ENCODE data around the gene PLTP. TPM values are rescaled to one million over a fixed set of nuclear protein-coding genes. Genes with fewer than 3 reads are reported as not detected.

The PLTP gene
- total RNA-seq, 1 experiment from 2014 or later: 17.7 TPM

DNA sequence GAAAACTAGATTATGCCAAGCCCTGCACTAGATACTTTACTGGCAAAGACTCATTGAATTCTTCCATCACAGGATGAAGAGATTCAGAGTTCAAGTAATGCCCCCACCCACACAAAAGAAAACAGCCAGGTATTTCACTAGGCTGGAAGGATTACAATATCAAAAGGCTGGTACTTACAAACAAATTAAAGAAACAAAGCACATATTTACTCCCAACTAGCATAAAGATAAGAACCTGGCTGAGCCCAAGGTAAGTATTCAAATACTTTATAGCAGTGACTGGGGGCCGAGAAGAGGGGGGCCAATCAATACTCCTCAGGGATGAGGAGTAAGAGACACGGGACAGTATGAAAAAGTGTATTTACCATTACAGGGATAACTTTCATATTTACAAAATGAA, 58.5 kb downstream of the PLTP start:
- DNase-seq (ENCODE audit: low read depth, low spot score) (no peak), ATAC-seq (no peak)
- intact Hi-C loops (cut with micrococcal nuclease; ENCODE audit: unreplicated experiment) (no loop called here), in situ Hi-C loops (cut with HindIII; ENCODE audit: low pct_unique_long_range_greater_than_20kb, low sequenced_read_pairs) (no loop called here)
- H3K36me3 ChIP-seq (ENCODE audit: control insufficient read depth, insufficient read depth, low read length): no peaks in the 10 kb centered on the region; the same call in none of the 2 replicates
- POLR2A ChIA-PET: no interaction called here
- H3K27me3 ChIP-seq (ENCODE audit: control insufficient read depth, insufficient read depth, low read length): no peaks in the 10 kb centered on the region
- no peak overlapping the region for H3K27ac ChIP-seq (ENCODE audit: low read length)
- H3K4me1 ChIP-seq (ENCODE audit: control insufficient read depth, insufficient read depth, low read length): peaks cover 10% of the 10 kb centered on the region
- no peaks in the 10 kb centered on the region for H3K9me3 ChIP-seq (ENCODE audit: control insufficient read depth, insufficient read depth, low read depth, low read length)
- TF ChIP-seq POLR2AphosphoS5 (IDR thresholded peaks at IDR 0.05; ENCODE audit: low read depth, low read length) (no peak), TCF7L2 (IDR thresholded peaks at IDR 0.05; ENCODE audit: low read depth, low read length) (no peak), CTCF (IDR thresholded peaks at IDR 0.05) (no peak), SIN3A (IDR thresholded peaks at IDR 0.05; ENCODE audit: borderline replicate concordance, insufficient read depth, low read depth, low read length) (no peak)
- TF ChIP-seq, protein P1, sequence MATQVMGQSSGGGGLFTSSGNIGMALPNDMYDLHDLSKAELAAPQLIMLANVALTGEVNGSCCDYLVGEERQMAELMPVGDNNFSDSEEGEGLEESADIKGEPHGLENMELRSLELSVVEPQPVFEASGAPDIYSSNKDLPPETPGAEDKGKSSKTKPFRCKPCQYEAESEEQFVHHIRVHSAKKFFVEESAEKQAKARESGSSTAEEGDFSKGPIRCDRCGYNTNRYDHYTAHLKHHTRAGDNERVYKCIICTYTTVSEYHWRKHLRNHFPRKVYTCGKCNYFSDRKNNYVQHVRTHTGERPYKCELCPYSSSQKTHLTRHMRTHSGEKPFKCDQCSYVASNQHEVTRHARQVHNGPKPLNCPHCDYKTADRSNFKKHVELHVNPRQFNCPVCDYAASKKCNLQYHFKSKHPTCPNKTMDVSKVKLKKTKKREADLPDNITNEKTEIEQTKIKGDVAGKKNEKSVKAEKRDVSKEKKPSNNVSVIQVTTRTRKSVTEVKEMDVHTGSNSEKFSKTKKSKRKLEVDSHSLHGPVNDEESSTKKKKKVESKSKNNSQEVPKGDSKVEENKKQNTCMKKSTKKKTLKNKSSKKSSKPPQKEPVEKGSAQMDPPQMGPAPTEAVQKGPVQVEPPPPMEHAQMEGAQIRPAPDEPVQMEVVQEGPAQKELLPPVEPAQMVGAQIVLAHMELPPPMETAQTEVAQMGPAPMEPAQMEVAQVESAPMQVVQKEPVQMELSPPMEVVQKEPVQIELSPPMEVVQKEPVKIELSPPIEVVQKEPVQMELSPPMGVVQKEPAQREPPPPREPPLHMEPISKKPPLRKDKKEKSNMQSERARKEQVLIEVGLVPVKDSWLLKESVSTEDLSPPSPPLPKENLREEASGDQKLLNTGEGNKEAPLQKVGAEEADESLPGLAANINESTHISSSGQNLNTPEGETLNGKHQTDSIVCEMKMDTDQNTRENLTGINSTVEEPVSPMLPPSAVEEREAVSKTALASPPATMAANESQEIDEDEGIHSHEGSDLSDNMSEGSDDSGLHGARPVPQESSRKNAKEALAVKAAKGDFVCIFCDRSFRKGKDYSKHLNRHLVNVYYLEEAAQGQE (IDR thresholded peaks at IDR 0.05; ENCODE audit: insufficient read depth in 1 of 2, low read depth in 2 of 2, low read length in 1 of 2): no peak
- CTCF ChIA-PET: no interaction called here
- no peak overlapping the region for H3K4me3 ChIP-seq (ENCODE audit: low read depth in 2 of 2, low read length in 2 of 2)
- BruUV-seq (replicated peaks): no TSS peak

DNA sequence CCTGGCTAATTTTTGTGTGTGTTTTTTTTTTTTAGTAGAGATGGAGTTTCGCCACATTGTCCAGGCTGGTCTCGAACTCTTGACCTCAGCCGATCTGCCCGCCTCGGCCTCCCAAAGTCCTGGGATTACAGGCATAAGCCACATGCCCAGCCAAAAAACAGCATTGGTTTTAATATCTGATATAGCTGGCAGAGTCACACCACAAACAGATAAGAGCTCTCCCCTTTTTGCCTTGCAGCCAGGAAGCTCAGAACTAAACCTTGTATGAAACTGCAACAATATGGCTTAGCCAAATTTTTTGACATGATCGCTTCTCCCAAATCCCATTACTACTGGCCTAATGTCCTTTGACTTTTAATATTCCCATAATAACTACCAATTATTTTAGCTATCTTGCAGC, 59.6 kb downstream of the PLTP start:
- TF ChIP-seq, protein P1 (IDR thresholded peaks at IDR 0.05; ENCODE audit: insufficient read depth in 1 of 2, low read depth in 2 of 2, low read length in 1 of 2): no peak
- no peak for TF ChIP-seq SIN3A (IDR thresholded peaks at IDR 0.05; ENCODE audit: borderline replicate concordance, insufficient read depth, low read depth, low read length)
- TF ChIP-seq CTCF (IDR thresholded peaks at IDR 0.05): no peak
- TF ChIP-seq POLR2AphosphoS5 (IDR thresholded peaks at IDR 0.05; ENCODE audit: low read depth, low read length): no peak
- TF ChIP-seq TCF7L2 (IDR thresholded peaks at IDR 0.05; ENCODE audit: low read depth, low read length): no peak
- Histone ChIP-seq H3K9me3 (ENCODE audit: control insufficient read depth, insufficient read depth, low read depth, low read length) (no peaks in the 10 kb centered on the region), H3K4me3 (ENCODE audit: low read depth in 2 of 2, low read length in 2 of 2) (no peak overlapping the region), H3K27ac (ENCODE audit: low read length) (no peak overlapping the region), H3K4me1 (ENCODE audit: control insufficient read depth, insufficient read depth, low read length) (peaks cover 7% of the 10 kb centered on the region), H3K27me3 (ENCODE audit: control insufficient read depth, insufficient read depth, low read length) (no peaks in the 10 kb centered on the region), H3K36me3 (ENCODE audit: control insufficient read depth, insufficient read depth, low read length) (no peaks in the 10 kb centered on the region; the same call in none of the 2 replicates)
- in situ Hi-C loops (cut with HindIII; ENCODE audit: low pct_unique_long_range_greater_than_20kb, low sequenced_read_pairs): no loop called here
- DNase-seq (ENCODE audit: low read depth, low spot score): no peak
- ATAC-seq: no peak
- ChIA-PET CTCF (interaction anchor here (0.7 kb wide), 1 partner anchor 53 kb away, joined by 3 read pairs; no protein-coding TSS in a partner anchor), POLR2A (no interaction called here)
- intact Hi-C loops (cut with micrococcal nuclease; ENCODE audit: unreplicated experiment): no loop called here
- BruUV-seq (replicated peaks): no TSS peak

Data from Panc1 (cell line).